ENCODE data around the gene BEX4. TPM values are rescaled to one million over a fixed set of nuclear protein-coding genes. Genes with fewer than 3 reads are reported as not detected.

BEX4 gene
- total and polyA plus RNA-seq, 2 of the 8 experiments (the other 6 are each of a cell fraction or from before 2014, with no cell fraction given) = 27.2 to 45.1 TPM

- TF ChIP-seq CHD7 (IDR thresholded peaks at IDR 0.05; ENCODE audit: insufficient replicate concordance, low read length) = no peak
- no peak for TF ChIP-seq SP4 (IDR thresholded peaks at IDR 0.05; ENCODE audit: low read length)
- no peak for TF ChIP-seq E2F6 (IDR thresholded peaks at IDR 0.05)
- no peak for TF ChIP-seq SP1 (IDR thresholded peaks at IDR 0.05; ENCODE audit: low read depth, low read length)
- no peak for TF ChIP-seq GABPA (IDR thresholded peaks at IDR 0.05; ENCODE audit: borderline replicate concordance, insufficient read depth, low read length)
- TF ChIP-seq USF2 (IDR thresholded peaks at IDR 0.05; ENCODE audit: low read length) = no peak
- no peak for TF ChIP-seq POLR2A (IDR thresholded peaks at IDR 0.05; ENCODE audit: control extremely low read depth in 1 of 2, low read depth in 2 of 2, low read length in 2 of 2)
- TF ChIP-seq KDM5A (IDR thresholded peaks at IDR 0.05; ENCODE audit: low read length) = no peak
- no peak for TF ChIP-seq TBP (IDR thresholded peaks at IDR 0.05; ENCODE audit: low read depth, low read length)
- TF ChIP-seq EGR1 (IDR thresholded peaks at IDR 0.05; ENCODE audit: borderline replicate concordance, low read depth, low read length) = no peak
- no peak for TF ChIP-seq CBX5 (IDR thresholded peaks at IDR 0.05; ENCODE audit: low read depth, low read length)
These were observed 34.9 kb downstream of the BEX4 start (continued) for GRCh38 chrX:103249805-103250204.

Data from H1 (cell line).